ENCODE measurements around the gene PDGFRB.

DNA sequence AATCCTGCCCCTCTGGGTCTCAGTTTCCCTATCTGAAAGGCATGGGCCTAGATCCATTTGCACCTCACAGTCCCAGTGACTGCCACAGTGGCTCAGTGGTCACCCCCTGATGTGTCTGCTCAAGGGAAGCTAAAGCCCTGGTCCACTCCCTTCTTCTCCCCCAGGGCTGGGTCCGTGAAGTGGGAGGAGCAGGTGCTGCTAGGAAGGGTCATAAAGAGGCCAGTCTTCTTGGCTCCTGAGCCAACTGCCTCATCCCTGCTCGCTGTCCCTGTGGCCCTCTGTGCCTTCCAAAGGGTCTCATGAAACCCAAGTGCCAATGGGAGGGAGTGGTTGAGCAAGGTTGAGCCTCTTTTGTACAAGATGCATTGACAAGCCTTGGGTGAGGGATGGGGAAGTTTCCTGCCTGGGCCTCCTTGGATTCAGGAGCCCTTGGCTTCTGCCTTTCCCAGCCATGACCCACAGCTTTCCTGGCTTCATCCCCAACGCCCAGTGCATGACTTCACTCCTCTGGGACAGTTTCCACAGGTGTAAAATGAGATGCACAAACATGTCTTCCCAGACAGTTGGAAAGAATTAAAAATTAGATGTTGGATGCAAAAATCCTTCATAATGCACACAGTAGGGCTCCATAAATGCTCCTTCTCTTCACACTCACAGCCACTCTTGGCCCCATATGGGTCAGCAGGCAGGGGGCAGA is 32.6 kb upstream of the PDGFRB start:
- TF ChIP-seq, protein P1, sequence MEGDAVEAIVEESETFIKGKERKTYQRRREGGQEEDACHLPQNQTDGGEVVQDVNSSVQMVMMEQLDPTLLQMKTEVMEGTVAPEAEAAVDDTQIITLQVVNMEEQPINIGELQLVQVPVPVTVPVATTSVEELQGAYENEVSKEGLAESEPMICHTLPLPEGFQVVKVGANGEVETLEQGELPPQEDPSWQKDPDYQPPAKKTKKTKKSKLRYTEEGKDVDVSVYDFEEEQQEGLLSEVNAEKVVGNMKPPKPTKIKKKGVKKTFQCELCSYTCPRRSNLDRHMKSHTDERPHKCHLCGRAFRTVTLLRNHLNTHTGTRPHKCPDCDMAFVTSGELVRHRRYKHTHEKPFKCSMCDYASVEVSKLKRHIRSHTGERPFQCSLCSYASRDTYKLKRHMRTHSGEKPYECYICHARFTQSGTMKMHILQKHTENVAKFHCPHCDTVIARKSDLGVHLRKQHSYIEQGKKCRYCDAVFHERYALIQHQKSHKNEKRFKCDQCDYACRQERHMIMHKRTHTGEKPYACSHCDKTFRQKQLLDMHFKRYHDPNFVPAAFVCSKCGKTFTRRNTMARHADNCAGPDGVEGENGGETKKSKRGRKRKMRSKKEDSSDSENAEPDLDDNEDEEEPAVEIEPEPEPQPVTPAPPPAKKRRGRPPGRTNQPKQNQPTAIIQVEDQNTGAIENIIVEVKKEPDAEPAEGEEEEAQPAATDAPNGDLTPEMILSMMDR (conservative IDR thresholded peaks at IDR 0.05): no peak
- no peak for TF ChIP-seq EZH2 (IDR thresholded peaks at IDR 0.05; ENCODE audit: low read depth)

Data from PC-9 (cell line).